Activated CD8-positive, alpha-beta T cell treated with anti-CD3 and anti-CD28 coated beads for 36 hours (primary cell): ENCODE results near the gene PODXL2. TPM values are rescaled to one million over a fixed set of nuclear protein-coding genes. Genes with fewer than 3 reads are reported as not detected.
A peak's percentile ranks its signal among the peaks of the same experiment; 100 is the strongest.

ENCODE experiments used
- ATAC-seq: fragments of 200-7000 bp; cut with Tn5 transposase; one replicate; pipeline ENCODE4 v1.10.0; 2021; ENCODE audit warnings: mild to moderate bottlenecking, moderate library complexity
- CTCF ChIA-PET: fragments of 350-600 bp; sonication (Branson Sonifier 250); formaldehyde crosslinking; loops from one replicate; lab custom pipeline; 2021; ENCODE audit warnings: antibody characterized with exemption; lab: Charles Lee
- POLR2A ChIA-PET: fragments of 350-600 bp; sonication (Branson Sonifier 250); formaldehyde crosslinking; loops from one replicate; lab custom pipeline; 2021; ENCODE audit warnings: antibody characterized with exemption; lab: Charles Lee
- DNase-seq: peaks from one replicate; pipeline ENCODE4 v3.0.0-alpha.2; 2020
- H3K27ac Mint-ChIP-seq: one replicate; pipeline ENCODE4 v1.8.0; 2021; ENCODE audit warnings: mild to moderate bottlenecking, mixed read lengths
- H3K27me3 Mint-ChIP-seq: one replicate; pipeline ENCODE4 v1.8.0; 2021; ENCODE audit warnings: mixed read lengths
- H3K36me3 Mint-ChIP-seq: one replicate; pipeline ENCODE4 v1.8.0; 2021; ENCODE audit warnings: low read depth, mixed read lengths
- H3K4me1 Mint-ChIP-seq: one replicate; pipeline ENCODE4 v1.8.0; 2021; ENCODE audit warnings: low read depth, mixed read lengths
- H3K4me3 Mint-ChIP-seq: one replicate; pipeline ENCODE4 v1.8.0; 2021; ENCODE audit warnings: mild to moderate bottlenecking, moderate library complexity, mixed read lengths
- H3K9me3 Mint-ChIP-seq: one replicate; pipeline ENCODE4 v1.8.0; 2021; ENCODE audit warnings: mixed read lengths
- CTCF ChIP-seq: fragments of 200-600 bp; IDR thresholded peaks from one replicate; pipeline ENCODE4 v1.8.0; 2022; ENCODE audit warnings: antibody characterized with exemption, mild to moderate bottlenecking
- intact Hi-C: fragments of 100-400 bp; cut with micrococcal nuclease; formaldehyde crosslinking; loops from one replicate; pipeline ENCODE4 v1.10.0; 2022
- total RNA-seq, 2 experiments: library from RNA; stranded (reverse); gene quantifications; one replicate each; pipeline ENCODE4 v1.2.3, GENCODE V29; 2021

Gene PODXL2
- total RNA-seq, 2 experiments from 2014 or later: 1.1 to 1.3 TPM

- ATAC-seq (peak; percentile 11), DNase-seq (peak; percentile 66)
- Mint-ChIP-seq H3K36me3 (no peaks in the 10 kb centered on the region), H3K4me1 (peaks cover 19% of the 10 kb centered on the region), H3K9me3 (no peaks in the 10 kb centered on the region), H3K27me3 (no peaks in the 10 kb centered on the region), H3K4me3 (peak overlapping the region; percentile 89), H3K27ac (peak overlapping the region; percentile 98)
- intact Hi-C loops: no loop called here
- TF ChIP-seq CTCF: no peak
- CTCF ChIA-PET: interaction anchor here (1.1 to 2.4 kb wide), 3 partner anchors 11 to 97 kb away, joined by 4 to 8 read pairs (median 4); no protein-coding TSS in a partner anchor
- POLR2A ChIA-PET: interaction anchor here (0.7 to 1.7 kb wide), 15 partner anchors 9 to 337 kb away, joined by 3 to 7 read pairs (median 3); partner anchors contain the start of genes PODXL2 and TPRA1
Measured at GRCh38 chr3:127671523-127672428, 42.8 kb downstream of the PODXL2 start.

- intact Hi-C loops: no loop called here
- ChIA-PET POLR2A (interaction anchor here (0.7 to 1.7 kb wide), 13 partner anchors 9 to 177 kb away, joined by 3 to 7 read pairs (median 4); partner anchors contain the start of genes PODXL2 and TPRA1), CTCF (interaction anchor here (1.6 to 2.4 kb wide), 2 partner anchors 10 to 21 kb away, joined by 4 to 8 read pairs; no protein-coding TSS in a partner anchor)
- no peaks in the 10 kb centered on the region for H3K36me3 Mint-ChIP-seq
- DNase-seq (peak; percentile 91), ATAC-seq (peak; percentile 91)
- peaks cover 19% of the 10 kb centered on the region for H3K4me1 Mint-ChIP-seq
- peak within 1 kb of the TSS; percentile 98 for H3K27ac Mint-ChIP-seq
- TF ChIP-seq CTCF: no peak
- H3K27me3 Mint-ChIP-seq: no peaks in the 10 kb centered on the region
- H3K4me3 Mint-ChIP-seq: peak within 1 kb of the TSS; percentile 89
- no peaks in the 10 kb centered on the region for H3K9me3 Mint-ChIP-seq
Measured at GRCh38 chr3:127672429-127673190, 43.6 kb downstream of the PODXL2 start, which contains the start of gene ABTB1. Gene ABTB1, plus strand, starts transcription at chr3:127672952. Its CDS starts 74 bp downstream, at chr3:127673026.

DNA sequence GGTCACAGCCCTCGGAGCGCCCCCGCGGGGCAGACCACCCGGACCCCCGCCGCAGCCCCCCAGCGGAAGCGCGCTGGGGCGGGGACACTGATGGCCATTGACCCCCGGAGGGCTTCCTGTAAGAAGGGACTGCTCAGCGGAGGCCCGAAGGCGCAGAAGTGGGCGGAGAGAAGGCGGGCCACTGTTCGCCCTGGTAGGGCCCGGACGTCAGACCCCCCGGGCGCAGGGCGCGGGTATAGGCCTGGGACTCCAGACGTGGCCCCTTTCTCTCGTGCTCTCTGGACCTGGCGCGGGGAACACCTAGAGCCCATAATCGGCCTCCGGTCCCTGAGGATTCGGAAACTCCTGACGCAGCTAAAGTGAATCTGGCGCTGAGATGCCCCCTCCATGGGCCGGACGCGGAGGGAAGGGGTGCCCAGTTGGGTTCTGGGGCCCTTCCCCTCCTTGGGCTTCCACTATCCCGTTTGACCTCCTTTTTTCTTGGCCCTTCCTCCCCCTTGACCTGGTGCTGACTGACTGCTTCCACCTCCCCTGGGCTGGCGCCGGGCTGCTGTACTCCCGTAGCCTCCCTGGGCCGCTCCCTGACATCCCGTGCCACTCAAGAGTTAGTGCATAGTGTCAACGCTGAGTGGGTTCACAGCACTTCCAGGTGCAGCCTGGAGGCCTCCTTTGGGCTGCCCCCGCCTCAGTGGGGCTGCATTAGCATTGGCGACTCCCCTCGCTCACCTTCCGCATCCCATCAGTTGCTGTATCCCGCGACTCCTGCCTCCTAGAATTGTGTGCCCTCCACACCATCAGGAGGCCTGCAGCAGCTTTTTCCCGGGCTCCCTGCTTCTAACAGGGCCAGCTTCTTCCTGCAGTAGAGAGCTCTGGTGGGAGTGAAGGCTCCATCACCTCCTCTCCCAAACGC lies 44.5 kb downstream of the PODXL2 start:
- peak; percentile 58 for ATAC-seq
- Mint-ChIP-seq H3K4me3 (peak overlapping the region; percentile 72), H3K27me3 (no peaks in the 10 kb centered on the region), H3K9me3 (no peaks in the 10 kb centered on the region), H3K36me3 (no peaks in the 10 kb centered on the region), H3K4me1 (peaks cover 19% of the 10 kb centered on the region), H3K27ac (peak overlapping the region; percentile 74)
- CTCF ChIA-PET: interaction anchor here (1.6 kb wide), 1 partner anchor 9 kb away, joined by 4 read pairs; no protein-coding TSS in a partner anchor
- POLR2A ChIA-PET: interaction anchor here (1.1 to 1.7 kb wide), 4 partner anchors 67 to 79 kb away, joined by 3 to 7 read pairs (median 6); no protein-coding TSS in a partner anchor
- peak; percentile 73 for DNase-seq
- intact Hi-C loops: no loop called here
- TF ChIP-seq CTCF: no peak

DNA sequence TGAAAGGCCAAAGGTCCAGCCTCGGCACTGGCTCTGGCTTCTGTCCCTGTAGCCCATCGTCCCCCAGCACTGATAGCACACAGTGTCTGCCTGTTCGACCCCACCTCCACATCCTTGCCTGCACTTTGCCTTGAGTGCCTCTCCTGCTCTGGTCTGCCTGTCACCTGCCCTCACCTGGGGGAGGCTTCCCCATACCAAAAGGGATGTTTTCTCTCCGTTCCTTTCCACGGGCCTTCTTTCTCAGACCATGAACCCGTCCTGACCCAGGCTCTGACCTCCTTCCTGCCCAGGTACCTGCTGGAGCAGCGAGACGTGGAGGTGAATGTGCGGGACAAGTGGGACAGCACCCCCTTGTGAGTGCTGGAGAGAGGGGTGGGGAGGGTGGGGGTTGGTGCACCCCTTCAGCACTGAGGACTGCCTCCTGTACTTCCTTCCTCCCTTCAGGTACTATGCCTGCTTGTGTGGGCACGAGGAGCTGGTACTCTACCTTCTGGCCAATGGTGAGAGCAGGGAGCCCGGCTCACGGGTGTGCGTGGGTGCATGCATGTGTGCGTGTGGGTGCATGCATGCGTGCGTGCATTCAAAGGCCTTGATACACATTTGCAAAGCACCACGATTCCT lies 45.2 kb downstream of the PODXL2 start:
- Mint-ChIP-seq H3K4me3 (peak overlapping the region; percentile 72), H3K36me3 (no peaks in the 10 kb centered on the region), H3K4me1 (peaks cover 19% of the 10 kb centered on the region), H3K9me3 (no peaks in the 10 kb centered on the region), H3K27ac (peak overlapping the region; percentile 74), H3K27me3 (no peaks in the 10 kb centered on the region)
- ChIA-PET POLR2A (no interaction called here), CTCF (no interaction called here)
- TF ChIP-seq CTCF: no peak
- DNase-seq: peak; percentile 28
- ATAC-seq: no peak
- intact Hi-C loops: no loop called here
